ENCODE measurements around the gene KTN1.

KTN1 gene

GRCh38 chr14:55693904-55694303 lies 113.9 kb downstream of the KTN1 start:
- Histone ChIP-seq H3K4me1 (ENCODE audit: insufficient read depth, low read length, severe bottlenecking) (no peaks in the 10 kb centered on the region), H3K4me3 (ENCODE audit: low read depth, low read length, poor library complexity, severe bottlenecking) (no peak overlapping the region), H3K4me2 (ENCODE audit: low read length) (no peak overlapping the region), H3K27me3 (ENCODE audit: insufficient read depth, low read length) (no peaks in the 10 kb centered on the region), H3K9ac (ENCODE audit: low read length) (no peak overlapping the region), H3K9me2 (ENCODE audit: low read depth, low read length) (no peaks in the 10 kb centered on the region), H2AFZ (ENCODE audit: low read length) (no peak overlapping the region), H3K27ac (ENCODE audit: low read depth, low read length, poor library complexity, severe bottlenecking) (no peak overlapping the region), H3F3A (ENCODE audit: insufficient read depth, low read length) (no peaks in the 10 kb centered on the region), H4K20me1 (ENCODE audit: insufficient read depth, low read length) (no peaks in the 10 kb centered on the region), H3K9me3 (ENCODE audit: low read length) (no peaks in the 10 kb centered on the region), H3K79me2 (ENCODE audit: insufficient read depth, low read length) (no peaks in the 10 kb centered on the region), H3K36me3 (ENCODE audit: insufficient read depth, low read length) (no peaks in the 10 kb centered on the region)
- TF ChIP-seq CTCF (IDR thresholded peaks at IDR 0.05; ENCODE audit: low read length) (no peak), EZH2 (IDR thresholded peaks at IDR 0.05; ENCODE audit: borderline replicate concordance, low read length) (no peak)

GRCh38 chr14:55697414-55697861 lies 117.4 kb downstream of the KTN1 start:
- no peaks in the 10 kb centered on the region for H3K27me3 ChIP-seq (ENCODE audit: insufficient read depth, low read length)
- H4K20me1 ChIP-seq (ENCODE audit: insufficient read depth, low read length), result no peaks in the 10 kb centered on the region
- no peaks in the 10 kb centered on the region for H3K4me1 ChIP-seq (ENCODE audit: insufficient read depth, low read length, severe bottlenecking)
- H3K36me3 ChIP-seq (ENCODE audit: insufficient read depth, low read length), result no peaks in the 10 kb centered on the region
- TF ChIP-seq CTCF (IDR thresholded peaks at IDR 0.05; ENCODE audit: low read length) (no peak), EZH2 (IDR thresholded peaks at IDR 0.05; ENCODE audit: borderline replicate concordance, low read length) (no peak)
- no peaks in the 10 kb centered on the region for H3K79me2 ChIP-seq (ENCODE audit: insufficient read depth, low read length)
- no peak overlapping the region for H3K4me2 ChIP-seq (ENCODE audit: low read length)
- no peak overlapping the region for H3K9ac ChIP-seq (ENCODE audit: low read length)
- H3K4me3 ChIP-seq (ENCODE audit: low read depth, low read length, poor library complexity, severe bottlenecking), result no peak overlapping the region
- H3K9me3 ChIP-seq (ENCODE audit: low read length), result no peaks in the 10 kb centered on the region
- no peak overlapping the region for H2AFZ ChIP-seq (ENCODE audit: low read length)
- no peaks in the 10 kb centered on the region for H3F3A ChIP-seq (ENCODE audit: insufficient read depth, low read length)
- H3K9me2 ChIP-seq (ENCODE audit: low read depth, low read length), result no peaks in the 10 kb centered on the region
- no peak overlapping the region for H3K27ac ChIP-seq (ENCODE audit: low read depth, low read length, poor library complexity, severe bottlenecking)

DNA sequence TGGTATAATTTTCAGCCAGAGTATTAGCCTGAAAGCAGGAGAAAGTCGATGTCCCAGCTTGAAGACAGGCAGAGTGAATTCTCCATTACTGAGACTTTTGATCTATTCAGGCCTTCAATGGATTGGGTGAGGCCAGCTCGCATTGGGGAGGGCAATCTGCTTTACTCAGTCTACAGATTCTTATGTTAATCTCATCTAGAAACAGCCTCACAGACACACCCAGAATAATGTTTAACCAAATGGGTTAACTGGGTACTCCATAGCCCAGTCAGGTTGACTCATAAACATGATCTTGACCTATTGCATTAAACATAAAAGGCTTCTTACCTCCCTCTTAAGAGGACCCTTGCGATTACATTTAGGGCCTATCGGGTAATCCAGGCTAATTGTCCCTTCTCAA lies 118.0 kb downstream of the KTN1 start:
- H3K4me2 ChIP-seq (ENCODE audit: low read length), result no peak overlapping the region
- H3K4me3 ChIP-seq (ENCODE audit: low read depth, low read length, poor library complexity, severe bottlenecking), result no peak overlapping the region
- no peaks in the 10 kb centered on the region for H3F3A ChIP-seq (ENCODE audit: insufficient read depth, low read length)
- TF ChIP-seq CTCF (IDR thresholded peaks at IDR 0.05; ENCODE audit: low read length) (no peak), EZH2 (IDR thresholded peaks at IDR 0.05; ENCODE audit: borderline replicate concordance, low read length) (no peak)
- no peaks in the 10 kb centered on the region for H3K36me3 ChIP-seq (ENCODE audit: insufficient read depth, low read length)
- H3K4me1 ChIP-seq (ENCODE audit: insufficient read depth, low read length, severe bottlenecking), result no peaks in the 10 kb centered on the region
- H3K27me3 ChIP-seq (ENCODE audit: insufficient read depth, low read length), result no peaks in the 10 kb centered on the region
- no peaks in the 10 kb centered on the region for H3K9me2 ChIP-seq (ENCODE audit: low read depth, low read length)
- H3K9ac ChIP-seq (ENCODE audit: low read length), result no peak overlapping the region
- H2AFZ ChIP-seq (ENCODE audit: low read length), result no peak overlapping the region
- H3K79me2 ChIP-seq (ENCODE audit: insufficient read depth, low read length), result no peaks in the 10 kb centered on the region
- no peaks in the 10 kb centered on the region for H4K20me1 ChIP-seq (ENCODE audit: insufficient read depth, low read length)
- no peaks in the 10 kb centered on the region for H3K9me3 ChIP-seq (ENCODE audit: low read length)
- H3K27ac ChIP-seq (ENCODE audit: low read depth, low read length, poor library complexity, severe bottlenecking), result no peak overlapping the region

Data from OCI-LY1 (cell line).